ENCODE results near the gene WDR48.

DNA sequence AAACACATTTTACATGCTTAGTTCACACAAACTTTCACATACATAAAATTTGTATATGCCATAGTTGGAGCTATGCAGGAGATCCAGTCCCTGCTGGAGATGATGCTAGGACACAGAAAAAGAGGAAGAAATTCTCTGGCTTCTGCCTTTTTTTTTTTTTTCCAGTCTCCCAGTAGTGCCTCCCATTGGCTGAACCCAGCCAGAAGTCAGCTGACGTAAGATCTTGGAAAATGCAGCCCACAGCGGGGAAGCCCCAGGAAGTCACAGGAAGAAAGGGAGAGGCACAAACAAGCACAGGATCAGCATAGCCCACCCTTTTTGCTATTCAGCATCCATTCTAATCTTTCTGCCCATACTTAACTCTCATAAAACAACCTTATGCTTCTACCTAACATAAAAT, 38.5 kb upstream of the WDR48 start:
- TF ChIP-seq FOXA3 (CRISPR knock-in tag; conservative IDR thresholded peaks at IDR 0.05 in 1 of 2, IDR thresholded peaks at IDR 0.05 in 1 of 2), result no peak
- TF ChIP-seq, protein P1, sequence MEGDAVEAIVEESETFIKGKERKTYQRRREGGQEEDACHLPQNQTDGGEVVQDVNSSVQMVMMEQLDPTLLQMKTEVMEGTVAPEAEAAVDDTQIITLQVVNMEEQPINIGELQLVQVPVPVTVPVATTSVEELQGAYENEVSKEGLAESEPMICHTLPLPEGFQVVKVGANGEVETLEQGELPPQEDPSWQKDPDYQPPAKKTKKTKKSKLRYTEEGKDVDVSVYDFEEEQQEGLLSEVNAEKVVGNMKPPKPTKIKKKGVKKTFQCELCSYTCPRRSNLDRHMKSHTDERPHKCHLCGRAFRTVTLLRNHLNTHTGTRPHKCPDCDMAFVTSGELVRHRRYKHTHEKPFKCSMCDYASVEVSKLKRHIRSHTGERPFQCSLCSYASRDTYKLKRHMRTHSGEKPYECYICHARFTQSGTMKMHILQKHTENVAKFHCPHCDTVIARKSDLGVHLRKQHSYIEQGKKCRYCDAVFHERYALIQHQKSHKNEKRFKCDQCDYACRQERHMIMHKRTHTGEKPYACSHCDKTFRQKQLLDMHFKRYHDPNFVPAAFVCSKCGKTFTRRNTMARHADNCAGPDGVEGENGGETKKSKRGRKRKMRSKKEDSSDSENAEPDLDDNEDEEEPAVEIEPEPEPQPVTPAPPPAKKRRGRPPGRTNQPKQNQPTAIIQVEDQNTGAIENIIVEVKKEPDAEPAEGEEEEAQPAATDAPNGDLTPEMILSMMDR (IDR thresholded peaks at IDR 0.05 in 2 of 3, conservative IDR thresholded peaks at IDR 0.05 in 1 of 3; ENCODE audit: insufficient read depth in 2 of 3, low read depth in 1 of 3, low read length in 3 of 3), result no peak
- TF ChIP-seq, protein P2, sequence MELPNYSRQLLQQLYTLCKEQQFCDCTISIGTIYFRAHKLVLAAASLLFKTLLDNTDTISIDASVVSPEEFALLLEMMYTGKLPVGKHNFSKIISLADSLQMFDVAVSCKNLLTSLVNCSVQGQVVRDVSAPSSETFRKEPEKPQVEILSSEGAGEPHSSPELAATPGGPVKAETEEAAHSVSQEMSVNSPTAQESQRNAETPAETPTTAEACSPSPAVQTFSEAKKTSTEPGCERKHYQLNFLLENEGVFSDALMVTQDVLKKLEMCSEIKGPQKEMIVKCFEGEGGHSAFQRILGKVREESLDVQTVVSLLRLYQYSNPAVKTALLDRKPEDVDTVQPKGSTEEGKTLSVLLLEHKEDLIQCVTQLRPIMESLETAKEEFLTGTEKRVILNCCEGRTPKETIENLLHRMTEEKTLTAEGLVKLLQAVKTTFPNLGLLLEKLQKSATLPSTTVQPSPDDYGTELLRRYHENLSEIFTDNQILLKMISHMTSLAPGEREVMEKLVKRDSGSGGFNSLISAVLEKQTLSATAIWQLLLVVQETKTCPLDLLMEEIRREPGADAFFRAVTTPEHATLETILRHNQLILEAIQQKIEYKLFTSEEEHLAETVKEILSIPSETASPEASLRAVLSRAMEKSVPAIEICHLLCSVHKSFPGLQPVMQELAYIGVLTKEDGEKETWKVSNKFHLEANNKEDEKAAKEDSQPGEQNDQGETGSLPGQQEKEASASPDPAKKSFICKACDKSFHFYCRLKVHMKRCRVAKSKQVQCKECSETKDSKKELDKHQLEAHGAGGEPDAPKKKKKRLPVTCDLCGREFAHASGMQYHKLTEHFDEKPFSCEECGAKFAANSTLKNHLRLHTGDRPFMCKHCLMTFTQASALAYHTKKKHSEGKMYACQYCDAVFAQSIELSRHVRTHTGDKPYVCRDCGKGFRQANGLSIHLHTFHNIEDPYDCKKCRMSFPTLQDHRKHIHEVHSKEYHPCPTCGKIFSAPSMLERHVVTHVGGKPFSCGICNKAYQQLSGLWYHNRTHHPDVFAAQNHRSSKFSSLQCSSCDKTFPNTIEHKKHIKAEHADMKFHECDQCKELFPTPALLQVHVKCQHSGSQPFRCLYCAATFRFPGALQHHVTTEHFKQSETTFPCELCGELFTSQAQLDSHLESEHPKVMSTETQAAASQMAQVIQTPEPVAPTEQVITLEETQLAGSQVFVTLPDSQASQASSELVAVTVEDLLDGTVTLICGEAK (IDR thresholded peaks at IDR 0.05), result no peak
- TF ChIP-seq, protein P2 (CRISPR knock-in tag; IDR thresholded peaks at IDR 0.05), result no peak
- TF ChIP-seq, protein P3, sequence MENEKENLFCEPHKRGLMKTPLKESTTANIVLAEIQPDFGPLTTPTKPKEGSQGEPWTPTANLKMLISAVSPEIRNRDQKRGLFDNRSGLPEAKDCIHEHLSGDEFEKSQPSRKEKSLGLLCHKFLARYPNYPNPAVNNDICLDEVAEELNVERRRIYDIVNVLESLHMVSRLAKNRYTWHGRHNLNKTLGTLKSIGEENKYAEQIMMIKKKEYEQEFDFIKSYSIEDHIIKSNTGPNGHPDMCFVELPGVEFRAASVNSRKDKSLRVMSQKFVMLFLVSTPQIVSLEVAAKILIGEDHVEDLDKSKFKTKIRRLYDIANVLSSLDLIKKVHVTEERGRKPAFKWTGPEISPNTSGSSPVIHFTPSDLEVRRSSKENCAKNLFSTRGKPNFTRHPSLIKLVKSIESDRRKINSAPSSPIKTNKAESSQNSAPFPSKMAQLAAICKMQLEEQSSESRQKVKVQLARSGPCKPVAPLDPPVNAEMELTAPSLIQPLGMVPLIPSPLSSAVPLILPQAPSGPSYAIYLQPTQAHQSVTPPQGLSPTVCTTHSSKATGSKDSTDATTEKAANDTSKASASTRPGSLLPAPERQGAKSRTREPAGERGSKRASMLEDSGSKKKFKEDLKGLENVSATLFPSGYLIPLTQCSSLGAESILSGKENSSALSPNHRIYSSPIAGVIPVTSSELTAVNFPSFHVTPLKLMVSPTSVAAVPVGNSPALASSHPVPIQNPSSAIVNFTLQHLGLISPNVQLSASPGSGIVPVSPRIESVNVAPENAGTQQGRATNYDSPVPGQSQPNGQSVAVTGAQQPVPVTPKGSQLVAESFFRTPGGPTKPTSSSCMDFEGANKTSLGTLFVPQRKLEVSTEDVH (IDR thresholded peaks at IDR 0.05; ENCODE audit: low read depth, partially characterized antibody), result no peak
- no peak for TF ChIP-seq CHD1 (IDR thresholded peaks at IDR 0.05; ENCODE audit: low read length)
- TF ChIP-seq CHCHD3 (CRISPR knock-in tag; IDR thresholded peaks at IDR 0.05), result no peak
- TF ChIP-seq PRPF4 (IDR thresholded peaks at IDR 0.05; ENCODE audit: insufficient read depth, low read depth, low read length, poor library complexity, severe bottlenecking), result no peak
- no peak for TF ChIP-seq RFX5 (IDR thresholded peaks at IDR 0.05; ENCODE audit: low read depth, low read length)
